ENCODE results near the gene MYD88. TPM values are rescaled to one million over a fixed set of nuclear protein-coding genes. Genes with fewer than 3 reads are reported as not detected.

The MYD88 gene
- polyA plus RNA-seq, 2 of the 4 experiments (the other 2 are of a cell fraction) = 16.8 to 22.3 TPM

- ChIA-PET POLR2A (no interaction called here), CTCF (interaction anchor here (1.1 to 3.2 kb wide), 2 partner anchors 8 to 237 kb away, joined by 3 to 17 read pairs; partner anchors contain the start of gene XYLB)
- H3K4me3 ChIP-seq = no peak overlapping the region
- no peak for TF ChIP-seq HOXA7 (CRISPR knock-in tag; IDR thresholded peaks at IDR 0.05)
- no peak for TF ChIP-seq HOXB5 (CRISPR knock-in tag; IDR thresholded peaks at IDR 0.05)
- TF ChIP-seq CHD2 (IDR thresholded peaks at IDR 0.05; ENCODE audit: low read length, partially characterized antibody) = no peak
- no peak for TF ChIP-seq GATA3 (IDR thresholded peaks at IDR 0.05; ENCODE audit: borderline replicate concordance)
- TF ChIP-seq EHF (CRISPR knock-in tag; IDR thresholded peaks at IDR 0.05) = no peak
- H3K9me3 ChIP-seq = peaks cover 10% of the 10 kb centered on the region
- H3K4me1 ChIP-seq = no peaks in the 10 kb centered on the region
- no peak overlapping the region for H3K4me2 ChIP-seq
- H3K27ac ChIP-seq = no peak overlapping the region
- ATAC-seq = no peak
- no peak for FAIRE-seq
- 78% methylated on average over 14 of the region's 17 CpGs for WGBS (ENCODE audit: missing lambda C conversion rate)
- no peak for DNase-seq (ENCODE audit: low read depth in 1 of 2, low spot score in 1 of 2)
Observed at GRCh38 chr3:38109580-38110313, 28.7 kb upstream of the MYD88 start.

- peaks cover 4% of the 10 kb centered on the region; the same call in 2 of the 3 replicates for H3K9me3 ChIP-seq
- H3K4me3 ChIP-seq = no peak overlapping the region
- FAIRE-seq = no peak
- ChIA-PET CTCF (no interaction called here), POLR2A (no interaction called here)
- no peak for ATAC-seq
- 65% methylated on average over 6 of the region's 6 CpGs for WGBS (ENCODE audit: missing lambda C conversion rate)
- TF ChIP-seq ZSCAN20 (CRISPR knock-in tag; IDR thresholded peaks at IDR 0.05) (no peak), E2F6 (IDR thresholded peaks at IDR 0.05; ENCODE audit: borderline replicate concordance, low read depth) (no peak), HDAC2 (IDR thresholded peaks at IDR 0.05) (no peak), PHF8 (IDR thresholded peaks at IDR 0.05; ENCODE audit: borderline replicate concordance, low read depth) (no peak), CBX2 (IDR thresholded peaks at IDR 0.05; ENCODE audit: borderline replicate concordance, low read depth) (no peak), TFCP2L1 (CRISPR knock-in tag; IDR thresholded peaks at IDR 0.05) (no peak), KDM5A (IDR thresholded peaks at IDR 0.05) (no peak)
- no peak for DNase-seq (ENCODE audit: low read depth in 1 of 2, low spot score in 1 of 2)
- H3K4me2 ChIP-seq = no peak overlapping the region
- H3K4me1 ChIP-seq = no peaks in the 10 kb centered on the region
- H3K27ac ChIP-seq = no peak overlapping the region
Observed at GRCh38 chr3:38110314-38111050, 28.0 kb upstream of the MYD88 start.

GRCh38 chr3:38111201-38111600 lies 27.3 kb upstream of the MYD88 start:
- DNase-seq (ENCODE audit: low read depth in 1 of 2, low spot score in 1 of 2) (no peak), ATAC-seq (no peak), FAIRE-seq (no peak)
- ChIA-PET POLR2A (no interaction called here), CTCF (no interaction called here)
- H3K4me1 ChIP-seq = no peaks in the 10 kb centered on the region
- H3K9me3 ChIP-seq = no peaks in the 10 kb centered on the region
- WGBS (ENCODE audit: missing lambda C conversion rate) = 88% methylated on average over 4 of the region's 4 CpGs
- TF ChIP-seq CHD4 (IDR thresholded peaks at IDR 0.05; ENCODE audit: borderline replicate concordance) (no peak), BHLHE40 (IDR thresholded peaks at IDR 0.05; ENCODE audit: low read depth, low read length) (no peak), E2F6 (IDR thresholded peaks at IDR 0.05; ENCODE audit: borderline replicate concordance, low read depth) (no peak), JUN (IDR thresholded peaks at IDR 0.05) (no peak), RFX5 (IDR thresholded peaks at IDR 0.05) (no peak), RCOR1 (IDR thresholded peaks at IDR 0.05; ENCODE audit: low read depth, low read length) (no peak)
- H3K4me3 ChIP-seq = no peak overlapping the region
- no peak overlapping the region for H3K27ac ChIP-seq
- no peak overlapping the region for H3K4me2 ChIP-seq

- H3K9me3 ChIP-seq = no peaks in the 10 kb centered on the region
- no peak overlapping the region for H3K27ac ChIP-seq
- H3K4me1 ChIP-seq = no peaks in the 10 kb centered on the region
- DNase-seq (ENCODE audit: low read depth in 1 of 2, low spot score in 1 of 2) = no peak
- ATAC-seq = no peak
- no peak overlapping the region for H3K4me3 ChIP-seq
- no peak for TF ChIP-seq ATOH8 (CRISPR knock-in tag; IDR thresholded peaks at IDR 0.05; ENCODE audit: low read depth)
- no peak for TF ChIP-seq EHF (CRISPR knock-in tag; IDR thresholded peaks at IDR 0.05)
- TF ChIP-seq ZSCAN20 (CRISPR knock-in tag; IDR thresholded peaks at IDR 0.05) = no peak
- no peak for TF ChIP-seq SREBF2 (IDR thresholded peaks at IDR 0.05)
- no peak for TF ChIP-seq ELK1 (IDR thresholded peaks at IDR 0.05; ENCODE audit: low read depth, low read length)
- no peak for TF ChIP-seq RAD21 (conservative IDR thresholded peaks at IDR 0.05 in 1 of 2, IDR thresholded peaks at IDR 0.05 in 1 of 2)
- TF ChIP-seq FOSB (CRISPR knock-in tag; IDR thresholded peaks at IDR 0.05) = no peak
- TF ChIP-seq FOSL2 (IDR thresholded peaks at IDR 0.05) = no peak
- TF ChIP-seq FOSL2 (CRISPR knock-in tag; IDR thresholded peaks at IDR 0.05) = no peak
- no peak for TF ChIP-seq NFE2L2 (conservative IDR thresholded peaks at IDR 0.05; ENCODE audit: low read length)
- 66% methylated on average over 9 of the region's 16 CpGs for WGBS (ENCODE audit: missing lambda C conversion rate)
- POLR2A ChIA-PET = no interaction called here
- no peak overlapping the region for H3K4me2 ChIP-seq
- FAIRE-seq = no peak
- CTCF ChIA-PET = no interaction called here
Observed at GRCh38 chr3:38111696-38112377, 26.6 kb upstream of the MYD88 start.
